Endothelial cell of umbilical vein (primary cell): ENCODE data around the gene UFSP1. TPM values are rescaled to one million over a fixed set of nuclear protein-coding genes. Genes with fewer than 3 reads are reported as not detected.

Experiments used
- BruUV-seq: library from RNA; stranded (reverse); fragments of 400-500 nt; replicated peaks from 2 replicates; lab custom pipeline; 2021; lab: Mats Ljungman, UMichigan
- CTCF ChIA-PET: fragments of 300-600, 350-600 bp; sonication (Branson Sonifier 250); formaldehyde crosslinking; loops from one replicate; lab custom pipeline; 2021; ENCODE audit warnings: antibody characterized with exemption, inconsistent platforms; lab: Charles Lee
- POLR2A ChIA-PET: fragments of 300-600, 350-600 bp; sonication (Branson Sonifier 250); formaldehyde crosslinking; loops from one replicate; lab custom pipeline; 2021; ENCODE audit warnings: antibody characterized with exemption, inconsistent platforms; lab: Charles Lee
- DNase-seq: peaks from one replicate; pipeline ENCODE4 v3.0.0-alpha.2; 2011; ENCODE audit warnings: low read depth, low spot score
- FAIRE-seq: peaks from 2 replicates; lab custom pipeline; 2011; peaks lifted over from hg19 to GRCh38; lab: Jason Lieb, UNC
- H2AFZ ChIP-seq: 2 replicates; pipeline ENCODE4 v1.6.0; 2012; ENCODE audit warnings: low read depth, low read length, control low read depth, inconsistent platforms
- H3K27ac ChIP-seq: 2 replicates; pipeline ENCODE4 v1.5.1; 2011; ENCODE audit warnings: low read depth, mild to moderate bottlenecking, control low read depth, low read length, moderate library complexity; ENCODE audit not compliant: insufficient read depth
- H3K27me3 ChIP-seq, 2 experiments: 2 replicates each; pipeline versions ENCODE4 v1.6.0 to v1.6.1; 2011; ENCODE audit warnings: low read length in 2 of 2, mixed read lengths in 1 of 2; ENCODE audit not compliant: control insufficient read depth in 2 of 2, insufficient read depth in 2 of 2
- H3K36me3 ChIP-seq, 2 experiments: 2 replicates in 1 of 2; 3 replicates in 1 of 2; pipeline ENCODE4 v1.5.1; 2011; ENCODE audit warnings: low read length in 2 of 2, mild to moderate bottlenecking in 1 of 2, moderate library complexity in 1 of 2; ENCODE audit not compliant: control insufficient read depth in 2 of 2, insufficient read depth in 2 of 2; ENCODE audit errors: extremely low read depth in 1 of 2
- H3K4me1 ChIP-seq: 3 replicates; pipeline ENCODE4 v1.5.1; 2011; ENCODE audit warnings: mild to moderate bottlenecking, low read length; ENCODE audit not compliant: control insufficient read depth, insufficient read depth; ENCODE audit errors: extremely low read depth
- H3K4me2 ChIP-seq: 2 replicates; pipeline ENCODE4 v1.6.1; 2011; ENCODE audit warnings: low read length, control low read depth, mixed read lengths; ENCODE audit not compliant: insufficient read depth
- H3K4me3 ChIP-seq, 3 experiments: fragments of 200-600 bp in 1 of 3; sonication (generic), shearing (Covaris generic) in 1 of 3; replicated peaks in 1 of 3; 2 replicates each; pipeline ENCODE4 v1.5.1; 2011 to 2016; ENCODE audit warnings: control low read depth in 3 of 3, low read length in 3 of 3, mild to moderate bottlenecking in 2 of 3, inconsistent platforms in 1 of 3, low read depth in 1 of 3, moderate library complexity in 1 of 3; ENCODE audit not compliant: insufficient read depth in 1 of 3
- H3K79me2 ChIP-seq: 2 replicates; pipeline ENCODE4 v1.6.0; 2012; ENCODE audit warnings: low read length, inconsistent platforms; ENCODE audit not compliant: control insufficient read depth, insufficient read depth
- H3K9ac ChIP-seq: replicated peaks from 2 replicates; pipeline ENCODE3; 2011; ENCODE audit warnings: low read length, control low read depth; ENCODE audit not compliant: insufficient read depth; ENCODE audit errors: extremely low read depth
- H3K9me1 ChIP-seq: replicated peaks from 3 replicates; pipeline ENCODE4 v1.6.0; 2011; ENCODE audit warnings: mild to moderate bottlenecking, low read length; ENCODE audit not compliant: control insufficient read depth, insufficient read depth; ENCODE audit errors: extremely low read depth
- H3K9me3 ChIP-seq: replicated peaks from 2 replicates; pipeline ENCODE4 v1.5.1; 2012; ENCODE audit warnings: low read length, inconsistent platforms; ENCODE audit not compliant: control insufficient read depth, insufficient read depth
- H4K20me1 ChIP-seq: replicated peaks from 2 replicates; pipeline ENCODE3; 2011; ENCODE audit warnings: mild to moderate bottlenecking, low read length; ENCODE audit not compliant: control insufficient read depth, insufficient read depth; ENCODE audit errors: extremely low read depth
- EZH2 ChIP-seq: IDR thresholded peaks from 2 replicates; pipeline ENCODE4 v1.6.1; 2012; ENCODE audit warnings: borderline replicate concordance, low read depth, mild to moderate bottlenecking, moderate library complexity, low read length, inconsistent platforms; ENCODE audit not compliant: severe bottlenecking
- FOS ChIP-seq: IDR thresholded peaks from 2 replicates; pipeline ENCODE4 v1.6.1; 2011; ENCODE audit warnings: mild to moderate bottlenecking, low read length, moderate library complexity, borderline replicate concordance; ENCODE audit not compliant: insufficient read depth
- GATA2 ChIP-seq: IDR thresholded peaks from 2 replicates; pipeline ENCODE4 v1.7.0; 2011; ENCODE audit warnings: low read depth, mild to moderate bottlenecking, moderate library complexity, mixed read lengths, low read length; ENCODE audit not compliant: insufficient read length, insufficient read depth
- JUN ChIP-seq: IDR thresholded peaks from 2 replicates; pipeline ENCODE4 v1.6.1; 2011; ENCODE audit warnings: borderline replicate concordance, low read depth; ENCODE audit not compliant: insufficient read length, insufficient read depth
- MYC ChIP-seq: IDR thresholded peaks from one replicate; pipeline ENCODE4 v1.6.1; 2011; ENCODE audit warnings: mild to moderate bottlenecking, low read depth, low read length
- POLR2A ChIP-seq: IDR thresholded peaks from 2 replicates; pipeline ENCODE4 v1.6.1; 2012; ENCODE audit warnings: low read depth, mild to moderate bottlenecking, control low read depth, low read length
- POLR2AphosphoS5 ChIP-seq: IDR thresholded peaks from 2 replicates; pipeline ENCODE4 v1.6.1; 2012; ENCODE audit warnings: low read depth, mild to moderate bottlenecking, control low read depth, low read length, moderate library complexity; ENCODE audit not compliant: insufficient read depth
- dilution Hi-C: fragments of 300-500 bp; cut with MboI; formaldehyde crosslinking; loops from one replicate; pipeline ENCODE4 v1.15.0; 2019; ENCODE audit warnings: low sequenced_read_pairs; ENCODE audit not compliant: extremely low pct_ligation_motif_present
- intact Hi-C: fragments of 100-400 bp; cut with micrococcal nuclease; formaldehyde crosslinking; loops from one replicate; pipeline ENCODE4 v1.10.0; 2022
- polyA plus RNA-seq, 4 experiments: library from polyadenylated mRNA; depleted of rRNA in 3 of 4; stranded (reverse) in 3 of 4; unstranded in 1 of 4; fragments of >200 nt; gene quantifications; 2 replicates each; pipeline versions ENCODE4 v1.2.1 to v1.2.3, GENCODE V29; 2011 to 2012; ENCODE audit warnings: missing spikeins in 1 of 4
- total RNA-seq: library from RNA; stranded (reverse); gene quantifications from 2 replicates; pipeline ENCODE4 v1.2.3, GENCODE V29; 2021
- TF ChIP-seq, protein P1 (sequence below), 2 donors: IDR thresholded peaks; 1 replicate in 1 of 2; 2 replicates in 1 of 2; pipeline ENCODE4 v1.5.1; 2011; ENCODE audit warnings: low read length in 2 of 2, mild to moderate bottlenecking in 2 of 2, moderate library complexity in 2 of 2, control low read depth in 1 of 2, inconsistent platforms in 1 of 2, low read depth in 1 of 2; ENCODE audit not compliant: insufficient read depth in 1 of 2; ENCODE audit errors: extremely low read depth in 1 of 2
- TF ChIP-seq, protein P2 (sequence below): IDR thresholded peaks from 2 replicates; pipeline ENCODE4 v1.6.1; 2011; ENCODE audit not compliant: insufficient read depth, insufficient read length

UFSP1 gene
- total and polyA plus RNA-seq, 2 donors (not counting 3 experiments of a cell fraction or from before 2014, with no cell fraction given) = 0.84 to 0.93 TPM

DNA sequence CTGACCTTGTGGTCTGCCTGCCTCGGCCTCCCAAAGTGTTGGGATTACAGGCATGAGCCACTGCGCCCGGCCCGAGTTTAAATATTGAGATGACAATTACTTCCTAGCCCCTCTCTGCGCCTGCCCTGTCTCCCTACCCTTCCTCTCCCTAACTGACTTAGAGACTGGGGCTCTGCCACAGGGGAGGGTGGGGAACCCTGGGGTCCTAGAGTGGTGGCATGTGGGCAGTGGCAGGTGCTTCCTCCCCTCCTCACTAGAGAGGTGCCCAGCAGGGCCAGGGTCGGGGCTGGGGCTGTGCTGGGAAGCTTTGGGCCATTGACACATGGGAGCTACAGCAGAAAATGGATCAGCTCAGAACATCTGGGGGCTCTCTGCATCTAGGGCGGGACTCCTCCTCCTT is 13.1 kb upstream of the UFSP1 start:
- H3K79me2 ChIP-seq = no peaks in the 10 kb centered on the region
- BruUV-seq = no TSS peak

DNA sequence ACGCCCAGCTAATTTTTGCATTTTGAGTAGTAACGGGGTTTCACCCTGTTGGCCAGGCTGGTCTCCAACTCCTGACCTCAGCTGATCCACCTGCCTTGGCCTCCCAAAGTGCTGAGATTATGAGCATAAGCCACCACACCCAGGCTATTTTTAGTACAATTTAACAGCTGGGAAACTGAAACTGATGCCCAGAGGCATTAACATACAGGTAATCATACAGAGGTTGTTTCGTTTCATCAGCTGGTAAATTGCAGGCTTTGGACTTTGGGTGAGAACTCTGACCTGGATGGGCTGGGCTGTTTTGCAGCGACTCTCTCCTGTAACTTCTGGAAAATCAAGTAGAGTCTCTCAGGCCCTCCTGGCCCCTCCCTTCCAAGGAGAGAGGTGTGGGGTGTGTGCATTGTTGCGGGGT is 12.4 kb upstream of the UFSP1 start:
- no TSS peak for BruUV-seq
- DNase-seq = no peak
- H3K4me2 ChIP-seq = no peak overlapping the region
- H3K4me1 ChIP-seq = no peaks in the 10 kb centered on the region
- no peaks in the 10 kb centered on the region for H3K79me2 ChIP-seq
- no peak overlapping the region for H3K9ac ChIP-seq
- H3K27me3 ChIP-seq = peaks cover 0 to 1% of the 10 kb centered on the region in 2 experiments
- CTCF ChIA-PET = interaction anchor here (1.1 to 5.7 kb wide), 2 partner anchors 157 to 176 kb away, joined by 4 to 21 read pairs; no protein-coding TSS in a partner anchor
- no peak overlapping the region for H2AFZ ChIP-seq
- POLR2A ChIA-PET = interaction anchor here (0.7 kb wide), 1 partner anchor 148 kb away, joined by 4 read pairs; no protein-coding TSS in a partner anchor
- no peaks in the 10 kb centered on the region for H3K36me3 ChIP-seq
- H3K9me3 ChIP-seq = no peaks in the 10 kb centered on the region
- dilution Hi-C loops (no loop called here), intact Hi-C loops (no loop called here)
- no peak overlapping the region for H3K4me3 ChIP-seq
- no peaks in the 10 kb centered on the region for H4K20me1 ChIP-seq
- TF ChIP-seq, protein P1, sequence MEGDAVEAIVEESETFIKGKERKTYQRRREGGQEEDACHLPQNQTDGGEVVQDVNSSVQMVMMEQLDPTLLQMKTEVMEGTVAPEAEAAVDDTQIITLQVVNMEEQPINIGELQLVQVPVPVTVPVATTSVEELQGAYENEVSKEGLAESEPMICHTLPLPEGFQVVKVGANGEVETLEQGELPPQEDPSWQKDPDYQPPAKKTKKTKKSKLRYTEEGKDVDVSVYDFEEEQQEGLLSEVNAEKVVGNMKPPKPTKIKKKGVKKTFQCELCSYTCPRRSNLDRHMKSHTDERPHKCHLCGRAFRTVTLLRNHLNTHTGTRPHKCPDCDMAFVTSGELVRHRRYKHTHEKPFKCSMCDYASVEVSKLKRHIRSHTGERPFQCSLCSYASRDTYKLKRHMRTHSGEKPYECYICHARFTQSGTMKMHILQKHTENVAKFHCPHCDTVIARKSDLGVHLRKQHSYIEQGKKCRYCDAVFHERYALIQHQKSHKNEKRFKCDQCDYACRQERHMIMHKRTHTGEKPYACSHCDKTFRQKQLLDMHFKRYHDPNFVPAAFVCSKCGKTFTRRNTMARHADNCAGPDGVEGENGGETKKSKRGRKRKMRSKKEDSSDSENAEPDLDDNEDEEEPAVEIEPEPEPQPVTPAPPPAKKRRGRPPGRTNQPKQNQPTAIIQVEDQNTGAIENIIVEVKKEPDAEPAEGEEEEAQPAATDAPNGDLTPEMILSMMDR (IDR thresholded peaks at IDR 0.05; ENCODE audit: extremely low read depth in 1 of 2, insufficient read depth in 1 of 2, low read depth in 1 of 2, low read length in 2 of 2) = no peak
- TF ChIP-seq POLR2AphosphoS5 (no peak), FOS (no peak), GATA2 (no peak), MYC (no peak), POLR2A (no peak), JUN (no peak), EZH2 (no peak)
- TF ChIP-seq, protein P2, sequence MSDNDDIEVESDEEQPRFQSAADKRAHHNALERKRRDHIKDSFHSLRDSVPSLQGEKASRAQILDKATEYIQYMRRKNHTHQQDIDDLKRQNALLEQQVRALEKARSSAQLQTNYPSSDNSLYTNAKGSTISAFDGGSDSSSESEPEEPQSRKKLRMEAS = no peak
- H3K9me1 ChIP-seq = no peaks in the 10 kb centered on the region
- no peak overlapping the region for H3K27ac ChIP-seq
- no peak for FAIRE-seq

More for the DNA sequence above, 13.1 kb upstream of the UFSP1 start:
- no peak overlapping the region for H3K27ac ChIP-seq
- H2AFZ ChIP-seq = no peak overlapping the region
- H3K36me3 ChIP-seq = no peaks in the 10 kb centered on the region
- intact Hi-C loops = no loop called here
- no peak for FAIRE-seq
- CTCF ChIA-PET = interaction anchor here (1.0 to 5.7 kb wide), 3 partner anchors 151 to 175 kb away, joined by 3 to 21 read pairs (median 4); no protein-coding TSS in a partner anchor
- H3K27me3 ChIP-seq = no peaks in the 10 kb centered on the region
- H3K9ac ChIP-seq = no peak overlapping the region
- H3K4me3 ChIP-seq = no peak overlapping the region
- H4K20me1 ChIP-seq = no peaks in the 10 kb centered on the region
- H3K9me3 ChIP-seq = no peaks in the 10 kb centered on the region
- no peak overlapping the region for H3K4me2 ChIP-seq
- no peak for DNase-seq
- no peaks in the 10 kb centered on the region for H3K4me1 ChIP-seq
- POLR2A ChIA-PET = interaction anchor here (0.7 kb wide), 1 partner anchor 149 kb away, joined by 4 read pairs; no protein-coding TSS in a partner anchor
- no peaks in the 10 kb centered on the region for H3K9me1 ChIP-seq
- no peak for TF ChIP-seq MYC
- TF ChIP-seq JUN = no peak
- TF ChIP-seq POLR2AphosphoS5 = no peak
- no peak for TF ChIP-seq FOS
- TF ChIP-seq GATA2 = no peak
- dilution Hi-C loops = no loop called here
